ENCODE results near the gene FNDC7.
"Not testable (repeated sequence)": the region's sequence is repeated elsewhere in the genome, so short reads cannot be mapped to it uniquely, and the experiment has no call there.

The FNDC7 gene

DNA sequence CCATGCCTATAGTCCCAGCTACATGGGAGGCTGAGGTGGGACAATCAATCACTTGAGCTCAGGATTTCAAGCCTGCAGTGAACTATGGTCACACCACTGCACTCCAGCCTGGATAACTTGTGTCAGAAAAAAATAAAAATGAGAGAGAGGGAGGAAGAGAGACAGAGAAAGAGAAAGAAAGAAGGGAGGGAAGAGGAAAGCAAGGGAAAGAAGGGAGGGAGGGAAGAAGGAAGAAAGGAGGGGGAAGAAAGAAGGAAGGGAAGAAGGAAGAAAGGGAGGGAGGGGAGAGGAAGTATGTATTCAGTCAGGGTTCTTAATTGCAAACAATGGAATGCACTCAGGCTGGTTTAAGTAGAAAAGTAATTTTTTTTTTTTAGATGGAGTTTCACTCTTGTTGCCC, 43.9 kb upstream of the FNDC7 start:
- TF ChIP-seq, protein P1, sequence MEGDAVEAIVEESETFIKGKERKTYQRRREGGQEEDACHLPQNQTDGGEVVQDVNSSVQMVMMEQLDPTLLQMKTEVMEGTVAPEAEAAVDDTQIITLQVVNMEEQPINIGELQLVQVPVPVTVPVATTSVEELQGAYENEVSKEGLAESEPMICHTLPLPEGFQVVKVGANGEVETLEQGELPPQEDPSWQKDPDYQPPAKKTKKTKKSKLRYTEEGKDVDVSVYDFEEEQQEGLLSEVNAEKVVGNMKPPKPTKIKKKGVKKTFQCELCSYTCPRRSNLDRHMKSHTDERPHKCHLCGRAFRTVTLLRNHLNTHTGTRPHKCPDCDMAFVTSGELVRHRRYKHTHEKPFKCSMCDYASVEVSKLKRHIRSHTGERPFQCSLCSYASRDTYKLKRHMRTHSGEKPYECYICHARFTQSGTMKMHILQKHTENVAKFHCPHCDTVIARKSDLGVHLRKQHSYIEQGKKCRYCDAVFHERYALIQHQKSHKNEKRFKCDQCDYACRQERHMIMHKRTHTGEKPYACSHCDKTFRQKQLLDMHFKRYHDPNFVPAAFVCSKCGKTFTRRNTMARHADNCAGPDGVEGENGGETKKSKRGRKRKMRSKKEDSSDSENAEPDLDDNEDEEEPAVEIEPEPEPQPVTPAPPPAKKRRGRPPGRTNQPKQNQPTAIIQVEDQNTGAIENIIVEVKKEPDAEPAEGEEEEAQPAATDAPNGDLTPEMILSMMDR (IDR thresholded peaks at IDR 0.05; ENCODE audit: unreplicated experiment in 3 of 3): no peak
- Mint-ChIP-seq H3K4me3 (no peak overlapping the region), H3K36me3 (ENCODE audit: low read depth) (no peaks in the 10 kb centered on the region), H3K27me3 (ENCODE audit: low read depth) (no peaks in the 10 kb centered on the region), H3K4me1 (no peaks in the 10 kb centered on the region), H3K27ac (no peak overlapping the region), H3K9me3 (peaks cover 12% of the 10 kb centered on the region)

DNA sequence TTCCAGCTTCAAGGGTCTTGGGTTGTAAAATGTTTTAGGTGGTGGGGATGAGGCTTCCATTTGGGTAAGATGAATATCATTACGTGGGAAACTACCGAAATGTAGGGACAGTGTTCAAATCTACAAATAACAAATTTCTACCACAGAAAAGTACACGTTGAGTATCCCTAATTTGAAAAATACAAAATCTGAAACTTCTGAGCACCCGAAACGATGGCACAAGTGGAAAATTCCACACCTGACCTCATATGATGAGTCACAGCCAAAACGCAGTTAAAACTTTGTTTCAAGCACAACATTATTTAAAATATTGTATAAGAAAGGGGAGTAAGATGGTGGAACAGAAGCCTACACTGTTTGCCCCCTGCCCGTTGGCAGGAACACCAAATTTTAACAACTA, 43.0 kb upstream of the FNDC7 start:
- TF ChIP-seq, protein P1 (IDR thresholded peaks at IDR 0.05; ENCODE audit: unreplicated experiment in 3 of 3): no peak

DNA sequence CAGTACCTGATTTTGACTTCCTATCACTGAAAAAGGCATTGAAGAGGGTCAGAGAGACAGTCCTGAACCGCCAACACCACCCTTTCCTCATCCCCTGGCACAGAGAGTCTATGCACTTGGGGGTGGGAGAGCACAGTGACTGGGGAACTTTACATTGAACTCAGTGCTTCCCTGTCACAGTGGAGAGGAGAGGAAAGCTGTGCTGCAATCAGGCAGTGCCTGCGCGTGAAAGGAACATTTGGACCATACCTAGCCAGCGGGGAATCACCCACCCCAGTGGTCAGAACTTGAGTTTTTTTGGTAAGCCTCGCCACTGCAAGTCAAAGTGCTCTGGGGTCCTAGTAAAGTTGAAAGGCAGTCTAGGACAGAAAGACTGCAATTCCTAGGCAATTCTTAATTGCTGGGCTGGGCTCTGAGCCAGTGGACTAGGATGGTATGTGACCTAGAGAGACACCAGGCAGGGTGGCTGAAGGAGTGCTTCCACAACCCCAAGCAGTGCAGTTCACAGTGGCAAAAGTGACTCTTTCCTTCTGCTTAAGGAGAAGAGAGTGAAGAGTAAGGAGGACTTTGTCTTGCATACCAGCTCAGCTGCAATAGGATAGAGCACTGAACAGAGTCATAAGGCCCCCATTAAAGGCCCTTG, 42.5 kb upstream of the FNDC7 start:
- Mint-ChIP-seq H3K4me3 (no peak overlapping the region), H3K9me3 (peaks cover 21% of the 10 kb centered on the region), H3K36me3 (ENCODE audit: low read depth) (peaks cover 7% of the 10 kb centered on the region), H3K27me3 (ENCODE audit: low read depth) (no peaks in the 10 kb centered on the region), H3K4me1 (no peaks in the 10 kb centered on the region), H3K27ac (no peak overlapping the region)
- TF ChIP-seq, protein P1 (IDR thresholded peaks at IDR 0.05; ENCODE audit: unreplicated experiment in 3 of 3): no peak

More for the DNA sequence above, 43.0 kb upstream of the FNDC7 start:
- Mint-ChIP-seq H3K27me3 (ENCODE audit: low read depth) (no peaks in the 10 kb centered on the region), H3K4me3 (no peak overlapping the region), H3K36me3 (ENCODE audit: low read depth) (peaks cover 5% of the 10 kb centered on the region), H3K27ac (no peak overlapping the region), H3K4me1 (no peaks in the 10 kb centered on the region), H3K9me3 (peaks cover 17% of the 10 kb centered on the region)

GRCh38 chr1:108671143-108671542, 41.6 kb upstream of the FNDC7 start:
- Mint-ChIP-seq H3K4me3 (no peak overlapping the region), H3K27ac (no peak overlapping the region), H3K9me3 (peaks cover 21% of the 10 kb centered on the region), H3K27me3 (ENCODE audit: low read depth) (no peaks in the 10 kb centered on the region), H3K36me3 (ENCODE audit: low read depth) (peaks cover 7% of the 10 kb centered on the region), H3K4me1 (no peaks in the 10 kb centered on the region)
- TF ChIP-seq, protein P1 (IDR thresholded peaks at IDR 0.05; ENCODE audit: unreplicated experiment in 3 of 3): no peak

DNA sequence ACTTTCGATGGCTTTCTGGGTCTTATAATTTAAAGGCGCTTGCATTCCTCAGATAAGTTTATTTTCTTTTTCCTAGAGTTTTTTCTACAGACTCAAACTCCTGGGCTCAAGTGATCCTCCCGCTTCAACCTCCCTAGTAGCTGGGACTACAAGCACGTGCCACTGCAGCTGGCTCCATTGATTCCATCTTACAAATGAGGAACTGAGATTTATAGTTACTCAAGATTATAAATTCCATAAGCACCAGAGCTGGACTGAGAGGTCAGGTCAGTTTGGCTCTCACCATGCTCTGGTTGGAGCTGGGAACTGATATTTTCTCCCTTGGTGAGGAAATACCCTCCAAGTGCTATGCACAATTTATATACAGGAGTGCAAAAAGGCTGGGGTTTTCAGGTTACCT, 34.0 kb upstream of the FNDC7 start:
- Mint-ChIP-seq H3K4me1 (no peaks in the 10 kb centered on the region), H3K4me3 (no peak overlapping the region), H3K27ac (no peak overlapping the region), H3K36me3 (ENCODE audit: low read depth) (peaks cover 7% of the 10 kb centered on the region), H3K27me3 (ENCODE audit: low read depth) (peaks cover 4% of the 10 kb centered on the region), H3K9me3 (peaks cover 10% of the 10 kb centered on the region)
- TF ChIP-seq, protein P1 (IDR thresholded peaks at IDR 0.05; ENCODE audit: unreplicated experiment in 3 of 3): no peak

DNA sequence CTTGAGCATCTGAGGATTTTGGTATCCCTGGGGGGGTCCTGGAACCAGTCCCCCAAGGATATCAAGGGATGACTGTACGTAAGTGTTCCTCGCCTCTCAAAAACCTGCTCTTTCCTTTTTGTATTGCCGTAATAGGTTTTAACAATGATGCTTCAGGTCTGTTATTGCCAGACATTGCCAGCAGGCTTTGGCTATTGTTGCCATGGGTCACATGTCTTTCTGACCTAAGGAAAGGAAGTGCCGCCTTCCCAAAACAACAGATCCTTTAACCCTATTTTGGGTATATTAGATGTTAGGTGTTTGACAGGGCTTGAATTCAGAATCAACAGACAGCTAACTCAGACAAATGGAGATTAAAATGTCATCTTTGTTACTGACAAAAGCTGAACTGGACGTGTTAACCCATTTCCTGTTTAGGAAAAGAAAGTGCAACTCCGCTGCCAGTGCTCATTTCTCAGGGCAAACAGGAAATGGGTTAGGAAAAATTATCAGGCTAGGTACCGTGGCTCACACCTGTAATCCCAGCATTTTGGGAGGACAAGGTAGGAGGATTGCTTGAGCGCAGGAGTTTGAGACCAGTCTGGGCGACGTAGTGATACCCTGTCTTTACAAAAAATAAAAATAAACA, 33.0 kb upstream of the FNDC7 start:
- H3K4me3 Mint-ChIP-seq: no peak overlapping the region
- H3K36me3 Mint-ChIP-seq (ENCODE audit: low read depth): peaks cover 2% of the 10 kb centered on the region
- H3K9me3 Mint-ChIP-seq: peaks cover 3% of the 10 kb centered on the region
- no peak overlapping the region for H3K27ac Mint-ChIP-seq
- H3K27me3 Mint-ChIP-seq (ENCODE audit: low read depth): peaks cover 4% of the 10 kb centered on the region
- TF ChIP-seq, protein P1 (IDR thresholded peaks at IDR 0.05; ENCODE audit: unreplicated experiment in 3 of 3): no peak
- no peaks in the 10 kb centered on the region for H3K4me1 Mint-ChIP-seq

DNA sequence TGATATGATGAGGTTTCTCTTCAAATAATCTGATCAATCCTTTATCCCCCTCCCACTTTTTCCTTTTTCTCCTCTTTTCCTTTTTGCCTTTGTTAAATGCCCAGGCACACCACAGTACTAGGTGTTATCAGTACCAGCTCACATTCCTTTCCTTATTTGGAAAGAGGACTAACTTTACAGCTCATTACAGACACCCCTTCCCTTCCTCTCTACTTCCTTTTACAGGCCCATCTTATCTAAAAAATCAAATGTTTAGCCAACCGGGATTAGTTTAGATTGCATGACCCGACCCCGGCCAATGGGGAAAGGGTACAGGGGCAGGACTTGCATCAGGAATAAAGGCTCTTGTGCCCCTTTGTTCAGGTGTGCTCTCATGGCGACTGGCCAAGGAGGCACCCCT, 31.0 kb upstream of the FNDC7 start:
- H3K4me1 Mint-ChIP-seq: peaks cover 10% of the 10 kb centered on the region
- not testable (repeated sequence) for H3K36me3 Mint-ChIP-seq (ENCODE audit: low read depth); H3K27me3 Mint-ChIP-seq (ENCODE audit: low read depth); H3K4me3 Mint-ChIP-seq; H3K9me3 Mint-ChIP-seq
- H3K27ac Mint-ChIP-seq: peak overlapping the region in 1 of 3 experiments; percentile 16
